Measurements from ENCODE around the gene ZNF620.
"Not testable (repeated sequence)": the region's sequence is repeated elsewhere in the genome, so short reads cannot be mapped to it uniquely, and the experiment has no call there.

The ZNF620 gene

GRCh38 chr3:40502034-40502433 lies 3.8 kb upstream of the ZNF620 start:
- no peak for DNase-seq (ENCODE audit: low spot score)

- no peak for DNase-seq (ENCODE audit: low spot score)
These were observed 1.0 kb upstream of the ZNF620 start for GRCh38 chr3:40504636-40505430.

GRCh38 chr3:40511031-40511718 lies 5.3 kb downstream of the ZNF620 start:
- DNase-seq (ENCODE audit: low spot score): no peak

GRCh38 chr3:40516201-40516600 lies 10.4 kb downstream of the ZNF620 start:
- no peak for DNase-seq (ENCODE audit: low spot score)

- DNase-seq (ENCODE audit: low spot score): no peak
These were observed 12.2 kb downstream of the ZNF620 start for GRCh38 chr3:40518067-40518466.

GRCh38 chr3:40518848-40519247 lies 13.0 kb downstream of the ZNF620 start:
- no peak for DNase-seq (ENCODE audit: low spot score)

GRCh38 chr3:40521254-40521653 lies 15.4 kb downstream of the ZNF620 start:
- no peak for DNase-seq (ENCODE audit: low spot score)

GRCh38 chr3:40523781-40524180 lies 17.9 kb downstream of the ZNF620 start:
- no peak for DNase-seq (ENCODE audit: low spot score)

- DNase-seq (ENCODE audit: low spot score): no peak
These were observed 18.4 kb downstream of the ZNF620 start for GRCh38 chr3:40524222-40524567.

- peak; percentile 80 for DNase-seq (ENCODE audit: low spot score)
These were observed 18.9 kb downstream of the ZNF620 start, which contains the start of gene ZNF621 for GRCh38 chr3:40524568-40525285. Gene ZNF621 (plus strand): TSS chr3:40524960. CDS start chr3:40525841, 881 bp downstream.

GRCh38 chr3:40528426-40528825 lies 22.6 kb downstream of the ZNF620 start:
- DNase-seq (ENCODE audit: low spot score): no peak

GRCh38 chr3:40532252-40532651 lies 26.4 kb downstream of the ZNF620 start:
- no peak for DNase-seq (ENCODE audit: low spot score)

- DNase-seq (ENCODE audit: low spot score): no peak
These were observed 28.4 kb downstream of the ZNF620 start for GRCh38 chr3:40534283-40534682.

GRCh38 chr3:40546816-40547215 lies 41.0 kb downstream of the ZNF620 start:
- DNase-seq (ENCODE audit: low spot score): no peak

- no peak for DNase-seq (ENCODE audit: low spot score)
These were observed 44.3 kb downstream of the ZNF620 start for GRCh38 chr3:40550167-40550566.

- DNase-seq (ENCODE audit: low spot score): no peak
These were observed 51.8 kb downstream of the ZNF620 start for GRCh38 chr3:40557575-40558161.

GRCh38 chr3:40562482-40562881 lies 56.6 kb downstream of the ZNF620 start:
- not testable (repeated sequence) for DNase-seq (ENCODE audit: low spot score)

GRCh38 chr3:40565629-40566028 lies 59.8 kb downstream of the ZNF620 start:
- not testable (repeated sequence) for DNase-seq (ENCODE audit: low spot score)

- DNase-seq (ENCODE audit: low spot score): no peak
These were observed 60.9 kb downstream of the ZNF620 start for GRCh38 chr3:40566694-40567093.

Data from SK-N-DZ (cell line).